ENCODE results near the gene GTPBP4.

DNA sequence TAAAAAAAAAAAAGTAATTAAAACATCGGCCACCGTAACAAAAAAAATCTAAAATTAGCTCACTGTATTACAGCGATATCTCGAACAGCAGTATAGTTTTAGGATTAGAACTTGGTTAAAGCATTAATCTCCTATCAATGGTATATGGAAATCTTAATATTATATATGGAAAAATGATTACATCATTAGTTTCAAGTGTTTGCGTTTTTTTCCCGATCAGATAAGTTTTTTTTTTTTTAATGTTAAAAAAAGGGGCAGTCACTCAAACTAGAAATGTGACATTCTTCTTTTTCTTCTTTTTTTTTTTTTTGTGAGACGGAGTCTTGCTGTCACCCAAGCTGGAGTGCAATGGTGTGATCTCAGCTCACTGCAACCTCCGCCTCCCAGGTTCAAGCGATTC lies 53.3 kb downstream of the GTPBP4 start:
- TF ChIP-seq ISL1 (CRISPR knock-in tag; IDR thresholded peaks at IDR 0.05) (no peak), ZFP30 (CRISPR knock-in tag; IDR thresholded peaks at IDR 0.05) (no peak), TOX (CRISPR knock-in tag; IDR thresholded peaks at IDR 0.05; ENCODE audit: borderline replicate concordance) (no peak), CSDC2 (CRISPR knock-in tag; IDR thresholded peaks at IDR 0.05) (no peak), CSRNP3 (CRISPR knock-in tag; IDR thresholded peaks at IDR 0.05) (no peak), GLIS3 (CRISPR knock-in tag; IDR thresholded peaks at IDR 0.05) (no peak), PPARA (CRISPR knock-in tag; IDR thresholded peaks at IDR 0.05; ENCODE audit: borderline replicate concordance) (no peak), ARNTL (CRISPR knock-in tag; IDR thresholded peaks at IDR 0.05; ENCODE audit: borderline replicate concordance, low read depth) (no peak), ESRRG (CRISPR knock-in tag; IDR thresholded peaks at IDR 0.05) (no peak), ZNF565 (CRISPR knock-in tag; conservative IDR thresholded peaks at IDR 0.05; ENCODE audit: low read depth) (no peak), CREB5 (CRISPR knock-in tag; IDR thresholded peaks at IDR 0.05; ENCODE audit: low read depth) (no peak)
- TF ChIP-seq, protein P1, sequence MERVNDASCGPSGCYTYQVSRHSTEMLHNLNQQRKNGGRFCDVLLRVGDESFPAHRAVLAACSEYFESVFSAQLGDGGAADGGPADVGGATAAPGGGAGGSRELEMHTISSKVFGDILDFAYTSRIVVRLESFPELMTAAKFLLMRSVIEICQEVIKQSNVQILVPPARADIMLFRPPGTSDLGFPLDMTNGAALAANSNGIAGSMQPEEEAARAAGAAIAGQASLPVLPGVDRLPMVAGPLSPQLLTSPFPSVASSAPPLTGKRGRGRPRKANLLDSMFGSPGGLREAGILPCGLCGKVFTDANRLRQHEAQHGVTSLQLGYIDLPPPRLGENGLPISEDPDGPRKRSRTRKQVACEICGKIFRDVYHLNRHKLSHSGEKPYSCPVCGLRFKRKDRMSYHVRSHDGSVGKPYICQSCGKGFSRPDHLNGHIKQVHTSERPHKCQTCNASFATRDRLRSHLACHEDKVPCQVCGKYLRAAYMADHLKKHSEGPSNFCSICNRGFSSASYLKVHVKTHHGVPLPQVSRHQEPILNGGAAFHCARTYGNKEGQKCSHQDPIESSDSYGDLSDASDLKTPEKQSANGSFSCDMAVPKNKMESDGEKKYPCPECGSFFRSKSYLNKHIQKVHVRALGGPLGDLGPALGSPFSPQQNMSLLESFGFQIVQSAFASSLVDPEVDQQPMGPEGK (CRISPR knock-in tag; IDR thresholded peaks at IDR 0.05; ENCODE audit: borderline replicate concordance) = no peak

Data from SK-N-SH treated with all-trans-retinoic acid at 6 μM for 48 hours (cell line).